Hypothalamus (tissue), 51 donors: ENCODE results near the gene KRTAP5-11.
"Not testable (repeated sequence)": the region's sequence is repeated elsewhere in the genome, so short reads cannot be mapped to it uniquely, and the experiment has no call there.

Experiments
- DNase-seq, 51 donors: peaks; one replicate each; lab custom pipeline; 2025; lab: John Stamatoyannopoulos, UW

KRTAP5-11 gene

GRCh38 chr11:71534711-71535608, 47.7 kb downstream of the KRTAP5-11 start:
- not testable (repeated sequence) for DNase-seq

DNA sequence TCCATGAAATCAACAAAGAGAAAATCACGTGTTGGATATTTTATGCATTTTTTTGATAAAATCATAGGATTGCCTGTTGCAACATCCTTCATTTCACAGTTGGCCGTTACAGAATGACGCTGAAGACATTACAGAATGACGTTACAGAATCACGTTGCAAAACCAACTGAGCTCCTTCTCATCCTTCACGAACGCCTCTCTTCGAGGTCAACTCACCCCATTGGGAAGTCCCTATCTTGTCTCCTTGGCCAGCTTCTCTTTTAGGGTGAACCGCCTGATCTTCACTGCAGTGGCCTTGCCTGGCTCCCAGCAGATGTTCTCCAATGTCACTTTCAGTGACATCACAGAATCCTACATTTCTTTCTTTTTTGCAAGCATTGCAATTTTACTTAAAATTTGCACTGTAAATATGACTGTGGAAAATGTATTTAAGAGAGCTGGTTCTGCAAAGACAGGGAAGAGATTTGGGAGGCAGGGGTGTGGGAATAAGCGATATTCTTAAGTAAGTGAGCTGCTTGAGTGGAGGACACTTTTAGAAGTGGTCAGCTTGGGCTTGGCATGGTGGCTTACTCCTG, 50.6 kb downstream of the KRTAP5-11 start:
- DNase-seq = no peak
